CD14-positive monocyte (primary cell): Measurements from ENCODE around the gene PORCN. TPM values are rescaled to one million over a fixed set of nuclear protein-coding genes. Genes with fewer than 3 reads are reported as not detected.

Source experiments
- DNase-seq, 3 donors: peaks; one replicate each; pipeline ENCODE4 v3.0.0-alpha.2; 2011 to 2022
- H2AFZ ChIP-seq: 2 replicates; pipeline ENCODE4 v1.6.0; 2012; ENCODE audit warnings: mild to moderate bottlenecking, low read depth, low read length, inconsistent platforms; ENCODE audit not compliant: insufficient read depth, poor library complexity, severe bottlenecking
- H3K27ac ChIP-seq, 2 donors: 1 replicate in 1 of 2; 2 replicates in 1 of 2; pipeline ENCODE4 v1.5.1; 2012 to 2013; ENCODE audit warnings: low read length in 2 of 2, control low read depth in 1 of 2, inconsistent platforms in 1 of 2, low read depth in 1 of 2, mild to moderate bottlenecking in 1 of 2
- H3K27me3 ChIP-seq, 2 donors: one replicate each; pipeline versions ENCODE4 v1.6.0 to v1.6.1; 2011 to 2013; ENCODE audit warnings: low read length in 2 of 2; ENCODE audit not compliant: control insufficient read depth in 2 of 2, insufficient read depth in 2 of 2
- H3K36me3 ChIP-seq, 2 donors: replicated peaks in 1 of 2; 1 replicate in 1 of 2; 2 replicates in 1 of 2; pipeline versions ENCODE4 v1.5.1 to v1.6.1; 2012 to 2013; ENCODE audit warnings: low read length in 2 of 2, control low read depth in 1 of 2, inconsistent platforms in 1 of 2, mild to moderate bottlenecking in 1 of 2; ENCODE audit not compliant: insufficient read depth in 2 of 2, control insufficient read depth in 1 of 2
- H3K4me1 ChIP-seq, 2 donors: 1 replicate in 1 of 2; 2 replicates in 1 of 2; pipeline versions ENCODE4 v1.5.1 to v1.6.1; 2012 to 2013; ENCODE audit warnings: low read length in 2 of 2, control low read depth in 1 of 2, inconsistent platforms in 1 of 2, mild to moderate bottlenecking in 1 of 2, moderate library complexity in 1 of 2; ENCODE audit not compliant: insufficient read depth in 2 of 2, control insufficient read depth in 1 of 2
- H3K4me2 ChIP-seq: replicated peaks from 2 replicates; pipeline ENCODE3; 2012; ENCODE audit warnings: low read length, moderate library complexity, mild to moderate bottlenecking; ENCODE audit not compliant: poor library complexity, severe bottlenecking; ENCODE audit errors: extremely low read depth
- H3K4me3 ChIP-seq, 3 experiments: fragments of 200-600 bp in 1 of 3; sonication (generic) in 1 of 3; replicated peaks in 1 of 3; 1 replicate in 2 of 3; 2 replicates in 1 of 3; pipeline ENCODE4 v1.5.1; 2011 to 2013; ENCODE audit warnings: low read length in 3 of 3, mild to moderate bottlenecking in 3 of 3, control low read depth in 2 of 3, low read depth in 2 of 3, inconsistent platforms in 1 of 3, moderate library complexity in 1 of 3
- H3K79me2 ChIP-seq: 2 replicates; pipeline ENCODE4 v1.6.0; 2012; ENCODE audit warnings: mild to moderate bottlenecking, control low read depth, inconsistent platforms, low read length, moderate library complexity; ENCODE audit not compliant: insufficient read depth
- H3K9ac ChIP-seq: 2 replicates; pipeline ENCODE4 v1.6.0; 2017; ENCODE audit warnings: low read length, mild to moderate bottlenecking; ENCODE audit not compliant: insufficient read depth, poor library complexity, severe bottlenecking
- H3K9me3 ChIP-seq, 2 donors: replicated peaks in 1 of 2; 1 replicate in 1 of 2; 2 replicates in 1 of 2; pipeline versions ENCODE4 v1.5.1 to v1.6.1; 2012 to 2013; ENCODE audit warnings: low read length in 2 of 2, control low read depth in 1 of 2; ENCODE audit not compliant: control insufficient read depth in 1 of 2, insufficient read depth in 1 of 2
- H4K20me1 ChIP-seq: 2 replicates; pipeline ENCODE4 v1.6.0; 2012; ENCODE audit warnings: mild to moderate bottlenecking, low read length, control low read depth, moderate library complexity; ENCODE audit not compliant: insufficient read depth
- H3K27ac Mint-ChIP-seq, 7 donors: one replicate each; pipeline ENCODE4 v1.8.0; 2020; ENCODE audit warnings: mild to moderate bottlenecking in 7 of 7, mixed read lengths in 7 of 7, moderate library complexity in 6 of 7, inconsistent platforms in 2 of 7
- H3K27me3 Mint-ChIP-seq, 3 donors: one replicate each; pipeline ENCODE4 v1.8.0; 2021 to 2022; ENCODE audit warnings: low read depth in 3 of 3, mild to moderate bottlenecking in 3 of 3, mixed read lengths in 3 of 3, moderate library complexity in 3 of 3, inconsistent platforms in 1 of 3
- H3K36me3 Mint-ChIP-seq, 2 donors: one replicate each; pipeline ENCODE4 v1.8.0; 2020; ENCODE audit warnings: mixed read lengths in 2 of 2, inconsistent platforms in 1 of 2, mild to moderate bottlenecking in 1 of 2
- H3K4me1 Mint-ChIP-seq: one replicate; pipeline ENCODE4 v1.8.0; 2020; ENCODE audit warnings: mild to moderate bottlenecking, mixed read lengths
- H3K4me3 Mint-ChIP-seq, 2 donors: one replicate each; pipeline ENCODE4 v1.8.0; 2020; ENCODE audit warnings: mild to moderate bottlenecking in 2 of 2, mixed read lengths in 2 of 2, moderate library complexity in 1 of 2
- H3K9me3 Mint-ChIP-seq, 7 donors: one replicate each; pipeline ENCODE4 v1.8.0; 2020 to 2022; ENCODE audit warnings: mixed read lengths in 7 of 7, mild to moderate bottlenecking in 6 of 7, moderate library complexity in 6 of 7, inconsistent platforms in 2 of 7
- WGBS: methylation state at CpG from one replicate; pipeline ENCODE4 v1.1.5; 2013; ENCODE audit warnings: missing lambda C conversion rate; ENCODE audit not compliant: insufficient coverage; 5-methylcytosine and 5-hydroxymethylcytosine counted together
- intact Hi-C, 2 donors: fragments of 100-400 bp; cut with micrococcal nuclease; formaldehyde crosslinking; loops; one replicate each; pipeline versions ENCODE4 v1.15.0 to v1.15.1; 2023
- polyA plus RNA-seq, 3 donors: library from polyadenylated mRNA; depleted of rRNA in 1 of 3; unstranded in 2 of 3; stranded (reverse) in 1 of 3; fragments of 300-500 nt in 2 of 3; fragments of >200 nt in 1 of 3; fragmentation: Illumina TruSeq in 2 of 3; gene quantifications; 1 replicate in 2 of 3; 2 replicates in 1 of 3; pipeline ENCODE4 v1.2.3, GENCODE V29; 2012 to 2021
- TF ChIP-seq, protein P1 (sequence below): fragments of 200-600 bp; IDR thresholded peaks from one replicate; pipeline ENCODE4 v1.8.0; 2022; ENCODE audit warnings: antibody characterized with exemption, mild to moderate bottlenecking

The PORCN gene
- polyA plus RNA-seq, 3 donors: 7.5 to 10.5 (median 7.8) TPM

- TF ChIP-seq, protein P1, sequence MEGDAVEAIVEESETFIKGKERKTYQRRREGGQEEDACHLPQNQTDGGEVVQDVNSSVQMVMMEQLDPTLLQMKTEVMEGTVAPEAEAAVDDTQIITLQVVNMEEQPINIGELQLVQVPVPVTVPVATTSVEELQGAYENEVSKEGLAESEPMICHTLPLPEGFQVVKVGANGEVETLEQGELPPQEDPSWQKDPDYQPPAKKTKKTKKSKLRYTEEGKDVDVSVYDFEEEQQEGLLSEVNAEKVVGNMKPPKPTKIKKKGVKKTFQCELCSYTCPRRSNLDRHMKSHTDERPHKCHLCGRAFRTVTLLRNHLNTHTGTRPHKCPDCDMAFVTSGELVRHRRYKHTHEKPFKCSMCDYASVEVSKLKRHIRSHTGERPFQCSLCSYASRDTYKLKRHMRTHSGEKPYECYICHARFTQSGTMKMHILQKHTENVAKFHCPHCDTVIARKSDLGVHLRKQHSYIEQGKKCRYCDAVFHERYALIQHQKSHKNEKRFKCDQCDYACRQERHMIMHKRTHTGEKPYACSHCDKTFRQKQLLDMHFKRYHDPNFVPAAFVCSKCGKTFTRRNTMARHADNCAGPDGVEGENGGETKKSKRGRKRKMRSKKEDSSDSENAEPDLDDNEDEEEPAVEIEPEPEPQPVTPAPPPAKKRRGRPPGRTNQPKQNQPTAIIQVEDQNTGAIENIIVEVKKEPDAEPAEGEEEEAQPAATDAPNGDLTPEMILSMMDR: no peak
- Histone ChIP-seq H3K36me3 (peaks cover under 1 to 3% of the 10 kb centered on the region in 2 donors), H3K27me3 (no peaks in the 10 kb centered on the region), H3K79me2 (peaks cover 22% of the 10 kb centered on the region), H3K4me1 (peaks cover 11 to 26% of the 10 kb centered on the region in 2 donors), H3K4me2 (no peak overlapping the region), H3K4me3 (no peak overlapping the region), H3K9me3 (no peaks in the 10 kb centered on the region), H4K20me1 (no peaks in the 10 kb centered on the region), H2AFZ (no peak overlapping the region), H3K27ac (no peak overlapping the region), H3K9ac (no peak overlapping the region)
- H3K9me3 Mint-ChIP-seq: peaks cover 0 to 11% (median 1%) of the 10 kb centered on the region in 7 donors
- peaks cover 25% of the 10 kb centered on the region for H3K4me1 Mint-ChIP-seq
- H3K27me3 Mint-ChIP-seq: peaks cover 0 to 8% (median 3%) of the 10 kb centered on the region in 3 donors
- intact Hi-C loops: loop anchor here in 1 of 2 donors (10.0 kb wide), 1 partner anchor 101 kb away; the partner anchor contains the start of gene RBM3
- DNase-seq: no peak
- WGBS: 100% methylated on average over 1 of the region's 10 CpGs
- H3K27ac Mint-ChIP-seq: no peak overlapping the region
- no peak overlapping the region for H3K4me3 Mint-ChIP-seq
- peaks cover 8 to 10% of the 10 kb centered on the region in 2 donors for H3K36me3 Mint-ChIP-seq
These were observed 34.7 kb upstream of the PORCN start for GRCh38 chrX:48474127-48474526.

DNA sequence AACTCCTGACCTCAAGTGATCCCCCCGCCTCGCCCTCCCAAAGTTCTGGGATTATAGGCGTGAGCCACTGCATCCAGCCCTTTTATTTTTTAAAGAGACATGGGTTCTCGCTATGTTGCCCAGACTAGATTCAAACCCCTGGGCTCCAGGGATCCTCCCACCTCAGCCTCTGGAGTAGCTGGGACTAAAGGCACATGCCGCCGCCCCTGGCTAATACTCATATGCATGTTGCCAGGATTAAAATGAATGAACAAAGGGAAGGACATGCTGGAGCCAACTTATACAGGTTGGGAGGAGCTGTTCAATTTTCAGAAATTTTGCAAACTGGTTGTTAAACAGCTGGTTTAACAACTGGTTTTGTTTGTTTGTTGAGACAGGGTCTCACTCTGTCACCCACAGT is 34.2 kb upstream of the PORCN start:
- TF ChIP-seq, protein P1: no peak
- H3K27me3 Mint-ChIP-seq: peaks cover 0 to 6% (median 0%) of the 10 kb centered on the region in 3 donors
- Histone ChIP-seq H3K79me2 (peaks cover 22% of the 10 kb centered on the region), H3K4me2 (no peak overlapping the region), H3K9ac (no peak overlapping the region), H3K36me3 (peaks cover 3 to 8% of the 10 kb centered on the region in 2 donors), H2AFZ (no peak overlapping the region), H3K27ac (no peak overlapping the region), H3K4me3 (no peak overlapping the region), H3K4me1 (peaks cover 8 to 24% of the 10 kb centered on the region in 2 donors), H3K9me3 (no peaks in the 10 kb centered on the region), H4K20me1 (no peaks in the 10 kb centered on the region), H3K27me3 (no peaks in the 10 kb centered on the region)
- H3K36me3 Mint-ChIP-seq: peaks cover 11 to 14% of the 10 kb centered on the region in 2 donors
- no peak for DNase-seq
- 95% methylated on average over 3 of the region's 6 CpGs for WGBS
- peaks cover 0 to 11% (median 1%) of the 10 kb centered on the region in 7 donors for H3K9me3 Mint-ChIP-seq
- intact Hi-C loops: loop anchor here in 1 of 2 donors (10.0 kb wide), 1 partner anchor 100 kb away; the partner anchor contains the start of gene RBM3
- H3K4me1 Mint-ChIP-seq: peaks cover 21% of the 10 kb centered on the region
- no peak overlapping the region for H3K4me3 Mint-ChIP-seq
- H3K27ac Mint-ChIP-seq: no peak overlapping the region
